KOPT-K1 (cell line): ENCODE measurements around the gene AP2A1.

Experiments used
- H3K27ac ChIP-seq: fragments of 200-600 bp; sonication (generic); 2 replicates; pipeline ENCODE4 v1.5.1; 2016; ENCODE audit warnings: antibody characterized with exemption, mild to moderate bottlenecking, low read depth, low read length; ENCODE audit not compliant: poor library complexity, severe bottlenecking
- H3K36me3 ChIP-seq: fragments of 200-600 bp; sonication (generic); 2 replicates; pipeline ENCODE4 v1.5.1; 2017; ENCODE audit warnings: antibody characterized with exemption, mild to moderate bottlenecking, low read length, moderate library complexity; ENCODE audit not compliant: insufficient read depth
- H3K9me3 ChIP-seq: fragments of 200-600 bp; sonication (generic); 2 replicates; pipeline ENCODE4 v1.5.1; 2017; ENCODE audit warnings: antibody characterized with exemption, low read length, mild to moderate bottlenecking; ENCODE audit not compliant: insufficient read depth, poor library complexity, severe bottlenecking

The AP2A1 gene

GRCh38 chr19:49854378-49855263, 87.8 kb downstream of the AP2A1 start:
- Histone ChIP-seq H3K27ac (no peak overlapping the region), H3K36me3 (peaks cover 57% of the 10 kb centered on the region), H3K9me3 (no peaks in the 10 kb centered on the region)

GRCh38 chr19:49855277-49855675, 88.5 kb downstream of the AP2A1 start:
- Histone ChIP-seq H3K27ac (no peak overlapping the region), H3K9me3 (no peaks in the 10 kb centered on the region), H3K36me3 (peaks cover 63% of the 10 kb centered on the region)

- Histone ChIP-seq H3K9me3 (no peaks in the 10 kb centered on the region), H3K27ac (no peak overlapping the region), H3K36me3 (peaks cover 70% of the 10 kb centered on the region)
These were observed 89.1 kb downstream of the AP2A1 start for GRCh38 chr19:49855676-49856573.

- Histone ChIP-seq H3K27ac (no peak overlapping the region), H3K36me3 (peaks cover 77% of the 10 kb centered on the region), H3K9me3 (no peaks in the 10 kb centered on the region)
These were observed 89.8 kb downstream of the AP2A1 start for GRCh38 chr19:49856574-49857021.
